HG02938 (cell line): ENCODE measurements around the gene EXOC3.
"Not testable (repeated sequence)": the region's sequence is repeated elsewhere in the genome, so short reads cannot be mapped to it uniquely, and the experiment has no call there.

Experiments used
- ATAC-seq: cut with Tn5 transposase; IDR thresholded peaks from one replicate; pipeline ENCODE4 v1.9.1; 2021; ENCODE audit warnings: mild to moderate bottlenecking, moderate library complexity; ENCODE audit not compliant: unreplicated experiment

Gene EXOC3

DNA sequence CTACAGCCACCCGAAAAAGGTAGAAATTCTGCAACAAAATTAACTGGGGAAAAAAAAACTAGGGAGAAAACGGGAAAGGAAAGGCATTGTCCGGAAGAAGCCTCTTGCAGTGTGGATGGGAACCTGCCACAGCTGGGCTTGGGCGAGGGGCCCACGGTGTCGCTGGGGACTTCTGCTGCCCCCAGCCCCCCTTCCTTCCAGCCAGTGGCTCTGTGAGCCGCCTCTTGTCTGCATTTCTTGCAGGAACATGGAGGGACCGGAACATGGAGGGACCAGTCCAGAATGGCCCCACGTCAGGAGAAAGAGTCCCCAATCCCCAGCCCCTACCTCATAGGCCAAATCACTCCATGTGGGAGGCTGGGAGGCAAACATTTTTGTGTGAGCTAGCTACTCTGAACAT, 36.9 kb upstream of the EXOC3 start:
- no peak for ATAC-seq

DNA sequence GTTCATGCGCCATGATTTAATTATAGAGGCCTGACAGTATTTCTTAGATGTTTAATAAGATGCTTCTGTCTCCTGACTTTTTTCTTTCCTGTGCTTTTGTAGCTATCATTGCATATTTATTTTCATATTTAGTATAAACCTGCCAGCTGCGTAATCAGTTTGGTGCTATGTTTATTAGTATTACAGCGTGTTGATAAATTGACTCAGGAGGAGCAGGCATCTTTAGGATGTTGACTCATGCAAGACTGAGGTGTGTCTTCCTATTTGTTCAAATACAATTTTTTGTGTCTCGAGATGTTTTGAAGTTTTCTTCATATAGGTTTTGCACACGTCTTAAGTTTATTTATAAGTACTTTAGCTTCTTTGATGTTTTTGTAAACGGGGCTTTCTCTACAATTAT, 35.9 kb upstream of the EXOC3 start:
- no peak for ATAC-seq

DNA sequence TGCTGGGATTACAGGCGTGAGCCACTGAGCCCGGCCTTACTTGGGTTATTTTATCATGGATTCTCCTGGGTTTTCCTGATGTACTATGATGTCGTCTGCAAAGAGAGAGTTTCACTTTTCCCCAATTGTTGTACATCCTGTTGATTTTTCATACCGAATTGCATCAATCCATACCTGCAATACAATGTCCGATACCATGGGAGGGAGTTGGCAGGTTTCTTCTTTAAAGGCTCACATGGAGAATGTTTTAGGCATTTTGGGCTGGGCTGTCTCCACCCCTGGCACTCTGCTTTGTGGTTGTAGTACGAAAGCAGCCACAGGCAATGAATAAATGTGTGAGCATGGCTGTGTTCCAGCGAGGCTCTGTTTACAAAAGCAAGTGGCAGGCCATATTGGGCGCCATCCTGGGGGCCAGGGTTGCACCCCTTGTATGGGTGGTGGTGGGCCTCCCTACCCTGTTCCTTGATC, 35.1 kb upstream of the EXOC3 start:
- ATAC-seq = no peak

DNA sequence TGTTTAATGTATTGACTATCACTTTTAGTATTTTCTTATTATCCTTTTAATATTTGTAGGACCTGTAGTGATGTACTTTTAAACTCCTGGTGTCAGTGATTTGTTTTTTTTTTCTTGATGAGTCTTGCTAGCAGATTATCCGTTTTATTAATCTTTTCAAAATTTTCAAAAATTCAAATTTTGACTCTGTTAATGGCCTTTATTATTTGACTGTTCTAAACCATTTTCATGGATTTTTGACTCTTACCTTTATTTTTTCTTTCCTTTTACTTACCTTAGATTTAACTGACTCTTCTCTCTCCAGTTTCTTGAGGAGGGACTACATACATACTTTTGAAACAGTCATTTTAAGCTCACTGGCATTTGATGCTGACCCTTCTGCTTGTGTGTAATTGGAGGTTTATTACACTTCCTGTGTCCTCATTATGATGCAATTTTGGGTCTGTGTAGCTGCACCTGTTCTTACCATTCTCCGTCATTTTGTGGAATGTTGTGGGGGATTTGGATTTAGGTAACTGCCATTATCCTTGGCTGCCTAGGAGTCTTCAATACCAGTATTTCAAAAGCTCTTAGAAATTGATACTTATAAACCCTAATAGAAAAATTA, 32.0 kb upstream of the EXOC3 start:
- no peak for ATAC-seq

DNA sequence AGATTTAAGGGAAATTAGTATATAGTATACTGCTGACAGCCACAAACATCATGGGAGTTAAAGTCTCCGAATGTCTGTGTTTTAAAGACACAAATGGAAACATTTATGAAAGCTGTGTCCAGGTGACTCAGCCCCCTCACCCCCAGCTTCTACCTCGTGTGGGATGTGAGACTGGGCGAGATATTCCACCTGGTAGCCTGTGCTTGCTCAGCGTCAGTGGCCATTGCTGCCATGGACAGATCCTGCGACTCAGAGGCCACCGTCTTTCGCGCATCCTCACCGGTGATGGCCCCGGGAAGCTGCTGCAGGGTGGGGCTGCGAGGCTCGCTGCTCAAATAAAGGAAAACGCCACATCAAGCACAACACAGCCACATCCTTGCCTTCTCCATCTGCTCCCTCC, 31.2 kb upstream of the EXOC3 start:
- ATAC-seq = no peak

DNA sequence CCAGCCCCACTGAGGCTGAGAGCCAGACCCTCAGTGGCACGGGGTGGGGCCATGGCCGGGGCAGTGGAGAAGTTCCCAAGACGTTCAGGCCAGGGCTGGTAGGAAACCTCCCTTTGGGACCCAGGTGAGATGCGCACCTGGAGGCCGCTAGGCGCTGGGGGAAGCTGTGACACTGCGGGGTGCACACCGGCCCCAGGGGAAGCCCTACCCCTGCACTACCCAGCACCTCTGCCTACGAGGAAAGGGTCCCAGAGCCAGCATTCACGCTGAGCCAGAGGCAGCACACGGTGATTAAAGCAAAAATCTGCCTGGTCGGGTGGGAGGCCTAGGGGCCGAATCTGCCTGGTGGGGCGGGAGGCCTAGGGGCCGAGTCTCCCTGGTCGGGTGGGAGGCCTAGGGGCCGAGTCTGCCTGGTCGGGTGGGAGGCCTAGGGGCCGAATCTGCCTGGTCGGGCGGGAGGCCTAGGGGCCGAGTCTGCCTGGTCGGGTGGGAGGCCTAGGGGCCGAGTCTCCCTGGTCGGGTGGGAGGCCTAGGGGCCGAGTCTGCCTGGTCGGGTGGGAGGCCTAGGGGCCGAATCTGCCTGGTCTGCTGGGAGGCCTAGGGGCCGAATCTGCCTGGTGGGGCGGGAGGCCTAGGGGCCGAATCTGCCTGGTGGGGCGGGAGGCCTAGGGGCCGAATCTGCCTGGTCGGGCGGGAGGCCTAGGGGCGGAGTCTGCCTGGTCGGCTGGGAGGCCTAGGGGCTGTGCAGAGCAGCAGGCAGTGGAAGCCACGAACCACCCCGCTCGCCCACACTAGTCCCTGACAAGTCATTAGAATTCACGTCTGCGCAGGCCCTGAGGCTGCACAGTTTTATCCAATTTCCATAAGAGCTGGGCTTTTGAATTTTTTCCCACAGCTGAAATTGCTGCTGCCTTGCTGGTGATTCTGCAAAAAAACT, 27.7 kb upstream of the EXOC3 start:
- not testable (repeated sequence) for ATAC-seq

DNA sequence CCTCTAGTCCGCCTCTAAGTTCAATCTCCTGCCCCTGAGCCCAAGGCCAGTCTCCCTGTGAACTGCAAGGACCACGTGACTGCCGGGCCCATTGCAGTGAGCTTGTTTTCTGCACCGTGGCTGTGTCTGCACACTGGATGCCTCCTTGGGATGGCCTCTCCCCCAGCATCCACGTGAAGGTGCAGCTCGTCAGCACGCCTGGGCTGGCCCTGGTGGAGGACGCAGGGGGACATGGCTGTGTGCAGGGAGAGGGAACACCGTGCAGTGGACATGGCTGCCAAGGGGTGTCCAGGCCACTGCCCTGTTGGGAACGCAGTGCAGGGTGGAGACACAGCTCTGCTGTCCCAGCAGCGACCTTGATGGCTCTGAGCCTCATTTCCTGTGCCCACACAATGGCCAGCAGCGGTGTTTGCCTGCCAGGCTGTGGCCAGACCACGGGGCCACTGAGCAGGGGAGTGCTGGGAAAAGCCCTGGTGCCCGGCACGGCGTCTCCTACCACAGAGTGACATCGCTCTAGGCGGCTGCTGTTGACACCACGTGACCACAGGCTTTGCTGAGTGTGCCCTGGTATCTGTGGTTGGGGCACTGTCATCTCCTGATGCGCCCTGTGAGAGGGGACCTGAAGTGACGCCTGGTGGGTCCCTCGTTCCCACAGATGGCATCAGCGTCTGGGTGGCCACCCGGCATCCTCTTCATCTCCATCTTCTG, 26.9 kb upstream of the EXOC3 start:
- no peak for ATAC-seq

DNA sequence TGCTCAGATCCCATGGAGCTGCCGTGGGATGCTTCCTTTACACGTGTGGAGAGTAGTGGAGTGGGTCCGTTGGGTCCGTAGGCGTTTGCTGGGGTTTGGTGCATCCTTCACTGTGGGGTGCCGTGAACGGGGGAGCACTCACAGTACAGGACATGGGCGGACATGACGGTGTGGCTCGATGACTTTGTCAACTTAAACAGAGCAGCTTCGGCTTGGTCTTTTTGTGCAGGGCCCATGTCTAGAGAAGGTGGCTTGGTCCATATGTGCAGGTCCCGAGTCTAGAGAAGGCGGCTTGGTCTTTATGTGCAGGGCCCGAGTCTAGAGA, 26.4 kb upstream of the EXOC3 start:
- ATAC-seq = no peak

DNA sequence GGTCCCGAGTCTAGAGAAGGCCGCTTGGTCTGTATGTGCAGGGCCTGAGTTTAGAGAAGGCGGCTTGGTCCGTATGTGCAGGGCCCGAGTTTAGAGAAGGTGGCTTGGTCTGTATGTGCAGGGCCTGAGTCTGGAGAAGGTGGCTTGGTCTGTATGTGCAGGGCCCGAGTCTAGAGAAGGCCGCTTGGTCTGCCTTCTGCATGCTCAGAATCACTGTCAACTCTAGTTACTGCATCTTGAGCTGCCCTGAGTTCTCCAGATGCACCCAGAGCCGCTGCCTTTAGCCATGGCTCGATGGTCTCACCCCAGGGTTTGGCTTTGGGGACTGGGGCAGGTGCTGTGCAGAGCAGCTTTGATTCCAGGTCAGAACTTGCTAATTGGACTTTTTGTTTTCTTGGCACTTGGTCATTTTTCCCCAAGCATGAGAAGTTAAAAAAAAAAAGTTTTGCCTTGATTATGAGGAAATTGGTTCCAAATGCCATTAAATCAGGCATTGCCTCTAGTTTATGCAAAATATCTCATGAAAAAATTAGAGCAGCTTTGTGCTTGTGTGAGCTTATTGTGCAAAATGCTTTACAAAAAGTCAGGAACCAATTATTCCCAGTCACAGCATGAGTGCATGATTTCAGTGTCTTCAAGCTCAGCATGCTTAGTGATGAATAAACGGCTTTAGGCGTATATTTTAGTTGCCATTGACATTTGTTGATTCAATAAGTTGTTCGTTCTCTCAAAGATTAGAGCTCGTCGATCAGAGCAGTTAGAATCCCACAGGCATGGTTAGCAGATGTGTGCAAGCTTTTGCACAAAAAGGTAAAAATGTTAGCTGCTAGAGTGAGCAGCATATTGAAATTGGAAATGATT, 25.4 kb upstream of the EXOC3 start:
- no peak for ATAC-seq

DNA sequence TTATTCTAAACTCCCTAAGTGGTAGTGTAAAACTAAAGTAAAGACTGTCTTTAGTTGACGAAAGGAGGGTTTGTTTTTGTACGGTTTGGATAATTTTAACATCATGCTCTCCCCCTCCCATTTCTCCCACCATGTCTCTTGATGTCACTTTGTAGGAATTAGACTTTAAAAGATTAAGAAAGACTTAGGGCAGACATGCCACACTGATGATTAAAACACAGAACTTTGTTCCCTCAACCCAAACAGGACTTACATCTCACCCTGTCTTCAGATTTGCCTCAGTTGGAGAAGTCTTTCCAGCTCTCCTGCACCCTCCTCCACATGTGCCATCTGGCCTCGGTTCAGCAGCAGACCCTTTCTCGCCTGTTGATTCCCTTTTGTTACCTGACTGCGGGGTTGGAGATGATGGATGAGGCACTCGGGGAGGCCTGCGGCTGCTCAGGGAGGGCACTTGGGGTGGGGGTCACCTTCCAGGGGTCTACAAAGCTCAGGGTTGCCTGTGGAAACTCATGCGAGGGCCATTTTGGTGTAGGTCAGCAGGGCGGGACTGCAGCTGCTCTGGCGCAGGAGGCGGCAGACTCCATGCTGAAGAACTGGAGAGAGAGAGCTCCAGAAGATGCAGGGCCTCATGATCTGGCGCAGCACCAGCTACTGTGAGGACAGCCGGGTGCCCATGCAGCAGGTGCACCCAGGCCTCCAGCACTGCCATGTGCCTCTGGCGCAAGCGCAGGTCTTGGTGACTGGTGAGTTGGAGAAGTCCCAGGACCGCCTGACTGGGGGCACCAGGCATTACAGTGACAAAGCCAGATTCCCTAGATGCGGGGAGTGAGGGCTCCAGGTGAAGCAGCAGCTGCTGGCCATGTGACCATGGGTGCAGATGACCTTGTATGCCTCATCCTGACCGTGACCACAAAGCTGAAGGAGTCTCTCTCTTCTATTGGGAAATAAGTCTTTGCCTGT, 24.5 kb upstream of the EXOC3 start:
- ATAC-seq = no peak

DNA sequence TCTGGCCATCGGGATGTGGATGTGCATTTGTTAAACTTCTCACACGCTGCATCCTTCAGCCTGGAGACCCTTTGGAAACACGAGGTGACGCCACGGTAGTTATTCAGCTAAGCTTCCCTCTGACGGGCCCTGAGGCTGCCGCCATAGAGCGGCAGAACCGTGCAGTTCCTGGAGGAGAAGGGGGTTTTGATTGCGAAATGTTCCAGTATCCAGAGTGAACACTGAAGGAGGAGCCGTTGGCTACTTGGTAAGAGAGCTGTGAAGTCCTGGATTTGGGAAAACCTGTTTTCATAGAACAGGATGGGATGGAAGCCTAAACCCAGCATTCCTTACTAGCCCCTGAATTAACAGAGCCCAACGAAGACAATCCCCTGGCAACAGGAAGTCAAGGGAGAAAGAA, 23.0 kb upstream of the EXOC3 start:
- ATAC-seq = no peak

DNA sequence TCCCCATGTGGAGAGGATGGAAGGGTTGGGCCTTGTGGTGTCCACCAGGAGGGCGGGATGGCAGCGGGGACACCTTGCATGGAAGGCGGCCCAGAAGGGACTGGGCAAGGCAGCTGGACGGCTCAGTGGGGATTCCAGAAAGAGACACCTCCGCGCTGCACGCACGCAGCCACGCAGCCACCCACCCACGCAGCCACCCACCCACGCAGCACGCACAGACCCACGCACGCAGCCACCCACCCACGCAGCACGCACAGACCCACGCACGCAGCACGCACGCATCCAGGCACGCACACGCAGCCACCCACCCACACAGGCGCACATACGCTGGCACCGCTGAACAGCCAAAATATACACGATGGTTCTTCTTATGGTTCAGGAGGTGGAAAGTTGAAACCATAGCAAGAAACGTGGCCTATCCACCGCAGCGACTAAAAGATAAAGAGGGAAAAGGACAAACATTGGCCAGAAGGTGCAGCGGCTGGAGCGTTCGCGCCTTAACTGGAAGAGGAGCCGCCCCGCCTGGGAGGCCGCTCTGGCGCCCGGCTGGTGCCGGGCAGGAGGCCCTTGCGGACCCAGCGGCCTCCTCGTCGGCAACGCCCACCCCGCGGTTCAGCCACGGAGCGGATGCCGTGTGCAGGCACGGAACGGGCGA, 22.2 kb upstream of the EXOC3 start:
- no peak for ATAC-seq

DNA sequence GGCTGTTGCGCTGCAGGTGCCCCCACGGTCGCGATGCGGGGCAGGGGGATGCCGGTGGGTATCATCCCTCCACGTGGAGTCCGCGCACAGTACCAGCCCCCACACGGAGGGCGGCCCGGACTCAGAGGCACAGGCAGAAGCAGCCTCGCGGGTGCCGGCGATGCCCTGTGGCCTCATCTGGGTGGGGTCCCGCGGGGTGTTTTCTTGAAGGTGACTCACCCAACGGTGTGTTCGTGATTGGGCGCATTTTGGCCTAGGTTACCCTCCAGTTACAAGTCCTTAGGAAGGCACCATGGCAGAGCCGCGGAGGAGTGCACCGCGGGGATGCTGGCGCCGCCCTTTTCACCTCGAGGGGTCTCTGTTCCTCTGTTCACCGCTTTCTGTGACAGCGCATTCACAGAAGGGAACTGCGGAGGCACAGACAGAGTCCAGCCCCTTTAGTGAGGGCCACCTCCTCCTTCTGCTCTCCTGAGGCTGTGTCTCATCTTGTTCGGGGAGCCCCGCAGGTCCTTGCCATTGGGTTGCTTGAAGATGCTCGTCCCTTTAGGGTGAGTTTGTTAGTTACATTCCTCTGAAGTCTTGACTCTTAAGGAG, 21.6 kb upstream of the EXOC3 start:
- no peak for ATAC-seq

DNA sequence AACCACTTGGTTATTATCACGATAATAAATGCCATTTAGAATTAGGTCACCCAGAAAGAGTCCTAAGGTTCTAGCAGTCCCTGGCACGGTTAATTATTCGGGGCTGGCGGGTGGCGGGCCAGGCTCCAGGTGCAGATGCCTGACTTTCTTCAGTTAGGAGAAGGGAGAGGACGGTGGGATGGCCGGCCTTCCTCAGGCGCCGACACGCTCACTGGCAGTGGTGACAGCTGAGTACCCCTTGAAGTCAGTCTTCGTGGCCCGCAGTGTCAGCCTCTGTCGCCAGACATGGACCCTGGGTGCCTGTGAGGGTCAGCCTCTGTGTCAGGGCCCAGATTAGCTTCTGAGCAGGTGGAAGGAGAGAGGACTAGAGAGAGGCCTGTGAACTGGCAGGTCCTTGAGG, 21.1 kb upstream of the EXOC3 start:
- ATAC-seq = no peak

DNA sequence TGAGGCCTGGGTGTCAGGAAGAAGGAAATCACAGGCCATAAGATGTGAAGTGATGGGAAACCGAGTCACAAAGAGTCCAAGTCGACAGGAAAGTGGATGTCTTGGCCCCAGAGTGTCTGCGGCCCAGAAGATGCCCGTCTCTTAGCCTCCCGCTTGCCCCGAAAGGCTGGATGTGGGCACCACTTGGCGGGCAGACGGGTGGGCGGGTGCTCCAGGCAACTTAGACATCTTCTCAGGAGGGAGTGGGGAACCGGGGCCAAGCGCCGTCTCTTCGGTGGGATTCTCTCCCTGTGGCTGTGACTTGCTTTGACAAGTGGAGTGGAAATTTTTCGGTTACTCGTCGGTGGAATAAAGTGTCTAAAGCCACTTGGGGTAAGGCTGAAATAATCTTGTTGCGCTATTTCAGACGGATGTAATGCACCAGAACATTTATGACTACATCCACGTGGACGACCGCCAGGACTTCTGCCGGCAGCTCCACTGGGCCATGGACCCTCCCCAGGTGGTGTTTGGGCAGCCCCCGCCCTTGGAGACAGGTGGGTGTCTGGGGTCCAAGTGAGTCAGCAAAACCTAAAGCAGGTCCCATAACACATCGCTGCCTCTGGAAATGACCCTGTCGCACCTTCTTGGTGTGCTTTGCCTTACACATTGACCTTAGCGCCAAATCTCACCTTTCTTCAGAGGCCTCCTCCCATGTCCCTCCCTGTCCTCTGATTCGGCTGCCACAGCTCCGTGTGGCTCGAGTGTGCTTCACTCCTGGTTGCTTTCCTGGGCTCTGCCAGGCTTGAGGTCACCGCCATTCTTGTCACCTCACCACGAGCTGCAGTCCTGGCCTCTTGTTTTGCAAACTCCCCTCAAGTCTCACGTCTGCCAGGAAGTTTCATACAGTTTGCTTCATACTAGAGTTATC, 20.4 kb upstream of the EXOC3 start:
- no peak for ATAC-seq

DNA sequence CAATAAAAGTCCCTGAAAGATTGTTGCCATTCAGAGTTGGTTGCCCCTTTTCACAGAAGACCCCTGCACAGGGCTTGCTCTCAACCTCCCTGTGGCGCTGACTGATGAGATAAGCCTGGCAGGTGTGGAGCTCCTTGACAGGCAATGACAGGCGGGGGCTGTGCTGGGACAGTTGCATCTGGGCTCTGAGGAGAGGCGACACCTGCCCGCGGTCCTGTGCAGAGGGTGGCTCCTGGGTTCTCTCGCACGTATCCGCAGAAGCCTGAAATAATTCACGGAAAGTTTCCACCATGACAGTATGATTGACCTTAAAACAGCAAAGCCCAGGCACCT, 19.8 kb upstream of the EXOC3 start:
- ATAC-seq = no peak

DNA sequence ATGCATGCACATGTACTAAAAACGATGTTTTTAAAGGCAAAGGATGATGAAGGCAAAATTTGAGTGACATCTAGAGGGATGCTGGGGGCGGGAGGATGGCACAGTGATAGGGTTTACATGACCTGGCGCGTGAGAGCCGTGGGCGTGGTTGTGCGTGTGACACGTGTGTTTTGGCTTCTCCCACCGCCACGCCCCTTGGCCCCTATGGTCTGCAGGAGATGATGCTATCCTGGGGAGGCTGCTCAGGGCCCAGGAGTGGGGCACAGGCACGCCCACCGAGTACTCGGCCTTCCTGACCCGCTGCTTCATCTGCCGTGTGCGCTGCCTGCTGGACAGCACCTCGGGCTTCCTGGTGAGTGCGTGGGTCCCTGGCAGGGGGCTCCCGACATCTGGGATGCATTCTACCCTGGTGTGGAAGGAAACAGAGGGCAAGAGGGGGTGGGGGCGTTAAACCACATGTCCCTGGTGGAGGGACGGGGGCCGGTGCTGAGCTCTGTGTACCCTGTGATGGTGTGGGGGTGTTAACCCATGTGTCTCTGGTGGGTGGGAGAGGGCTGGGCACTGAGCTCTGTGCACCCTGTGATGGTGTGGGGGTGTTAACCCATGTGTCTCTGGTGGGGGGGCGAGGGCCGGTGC, 19.2 kb upstream of the EXOC3 start:
- no peak for ATAC-seq
